Vagina (tissue), 2 donors: ENCODE results near the gene ETS1. TPM values are rescaled to one million over a fixed set of nuclear protein-coding genes. Genes with fewer than 3 reads are reported as not detected.

ENCODE experiments used
- DNase-seq, 2 donors: peaks; one replicate each; pipeline ENCODE4 v3.0.0-alpha.2; 2017; ENCODE audit errors: extremely low spot score in 2 of 2
- H3K27ac ChIP-seq: fragments of 200-600 bp; sonication (generic); one replicate; pipeline ENCODE4 v1.5.1; 2019
- H3K27me3 ChIP-seq: fragments of 200-600 bp; sonication (generic); one replicate; pipeline ENCODE4 v1.5.1; 2019
- H3K36me3 ChIP-seq, 2 donors: fragments of 200-600 bp; sonication (generic); one replicate each; pipeline ENCODE4 v1.5.1; 2017 to 2019
- H3K4me1 ChIP-seq: fragments of 200-600 bp; sonication (generic); one replicate; pipeline ENCODE4 v1.5.1; 2019
- H3K4me3 ChIP-seq, 2 donors: fragments of 200-600 bp; sonication (generic); 1 replicate in 1 of 2; 2 replicates in 1 of 2; pipeline ENCODE4 v1.5.1; 2016 to 2019
- H3K9me3 ChIP-seq: fragments of 200-600 bp; sonication (generic); one replicate; pipeline ENCODE4 v1.5.1; 2019
- POLR2A ChIP-seq, 2 donors: fragments of 450-650 bp; IDR thresholded peaks; one replicate each; pipeline ENCODE4 v1.6.1; 2017; ENCODE audit warnings: antibody characterized with exemption in 2 of 2, mild to moderate bottlenecking in 2 of 2, moderate library complexity in 2 of 2
- POLR2AphosphoS5 ChIP-seq, 2 donors: sonication (generic); formaldehyde crosslinking; IDR thresholded peaks; one replicate each; pipeline ENCODE4 v1.9.0; 2017; ENCODE audit warnings: antibody characterized with exemption in 2 of 2, mild to moderate bottlenecking in 2 of 2, low read depth in 1 of 2; ENCODE audit not compliant: insufficient read depth in 1 of 2
- intact Hi-C: fragments of 100-400 bp; cut with DNase I; formaldehyde crosslinking; loops from one replicate; pipeline ENCODE4 v1.15.1; 2023
- total RNA-seq: library from RNA; depleted of rRNA; stranded (reverse); fragments of >200 nt; gene quantifications from one replicate; pipeline ENCODE4 v1.2.3, GENCODE V29; 2016
- TF ChIP-seq, protein P1 (sequence below), 3 experiments: fragments of 450-650 bp in 2 of 3; fragments of 200-600 bp in 1 of 3; sonication (generic) in 1 of 3; IDR thresholded peaks; one replicate each; pipeline ENCODE4 v1.5.1; 2017 to 2019; ENCODE audit warnings: antibody characterized with exemption in 3 of 3, mild to moderate bottlenecking in 2 of 3, moderate library complexity in 2 of 3

ETS1 gene
- total RNA-seq, 1 donor from 2014 or later: 51.6 TPM

DNA sequence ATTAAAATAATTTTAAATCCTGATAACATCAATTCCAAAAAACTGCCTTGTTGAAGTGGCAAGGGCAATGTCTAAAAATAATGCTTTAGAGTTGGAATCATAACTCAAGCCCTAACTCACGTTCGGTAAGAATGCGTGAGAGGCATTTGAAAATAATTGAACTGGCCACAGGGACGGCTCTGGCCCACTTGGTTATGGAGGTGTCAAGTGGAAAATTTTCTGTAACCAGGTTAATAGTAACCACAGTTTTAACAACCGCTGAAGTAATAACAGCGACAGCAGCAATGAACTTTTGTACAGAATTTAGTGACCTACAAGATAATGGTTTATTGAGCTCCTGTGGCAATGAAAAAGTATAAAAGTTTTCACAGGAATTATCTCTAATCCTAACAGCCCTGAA, 79.4 kb downstream of the ETS1 start:
- Histone ChIP-seq H3K4me1 (peaks cover 100% of the 10 kb centered on the region), H3K4me3 (peak overlapping the region; percentile 24 to 36), H3K27ac (peak overlapping the region; percentile 79), H3K9me3 (no peaks in the 10 kb centered on the region), H3K27me3 (no peaks in the 10 kb centered on the region), H3K36me3 (no peaks in the 10 kb centered on the region)
- no peak for TF ChIP-seq POLR2A (IDR thresholded peaks at IDR 0.05)
- TF ChIP-seq, protein P1, sequence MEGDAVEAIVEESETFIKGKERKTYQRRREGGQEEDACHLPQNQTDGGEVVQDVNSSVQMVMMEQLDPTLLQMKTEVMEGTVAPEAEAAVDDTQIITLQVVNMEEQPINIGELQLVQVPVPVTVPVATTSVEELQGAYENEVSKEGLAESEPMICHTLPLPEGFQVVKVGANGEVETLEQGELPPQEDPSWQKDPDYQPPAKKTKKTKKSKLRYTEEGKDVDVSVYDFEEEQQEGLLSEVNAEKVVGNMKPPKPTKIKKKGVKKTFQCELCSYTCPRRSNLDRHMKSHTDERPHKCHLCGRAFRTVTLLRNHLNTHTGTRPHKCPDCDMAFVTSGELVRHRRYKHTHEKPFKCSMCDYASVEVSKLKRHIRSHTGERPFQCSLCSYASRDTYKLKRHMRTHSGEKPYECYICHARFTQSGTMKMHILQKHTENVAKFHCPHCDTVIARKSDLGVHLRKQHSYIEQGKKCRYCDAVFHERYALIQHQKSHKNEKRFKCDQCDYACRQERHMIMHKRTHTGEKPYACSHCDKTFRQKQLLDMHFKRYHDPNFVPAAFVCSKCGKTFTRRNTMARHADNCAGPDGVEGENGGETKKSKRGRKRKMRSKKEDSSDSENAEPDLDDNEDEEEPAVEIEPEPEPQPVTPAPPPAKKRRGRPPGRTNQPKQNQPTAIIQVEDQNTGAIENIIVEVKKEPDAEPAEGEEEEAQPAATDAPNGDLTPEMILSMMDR (IDR thresholded peaks at IDR 0.05): no peak
- no peak for TF ChIP-seq POLR2AphosphoS5 (IDR thresholded peaks at IDR 0.05; ENCODE audit: insufficient read depth in 1 of 2, low read depth in 1 of 2)
- DNase-seq: no peak
- intact Hi-C loops: no loop called here

DNA sequence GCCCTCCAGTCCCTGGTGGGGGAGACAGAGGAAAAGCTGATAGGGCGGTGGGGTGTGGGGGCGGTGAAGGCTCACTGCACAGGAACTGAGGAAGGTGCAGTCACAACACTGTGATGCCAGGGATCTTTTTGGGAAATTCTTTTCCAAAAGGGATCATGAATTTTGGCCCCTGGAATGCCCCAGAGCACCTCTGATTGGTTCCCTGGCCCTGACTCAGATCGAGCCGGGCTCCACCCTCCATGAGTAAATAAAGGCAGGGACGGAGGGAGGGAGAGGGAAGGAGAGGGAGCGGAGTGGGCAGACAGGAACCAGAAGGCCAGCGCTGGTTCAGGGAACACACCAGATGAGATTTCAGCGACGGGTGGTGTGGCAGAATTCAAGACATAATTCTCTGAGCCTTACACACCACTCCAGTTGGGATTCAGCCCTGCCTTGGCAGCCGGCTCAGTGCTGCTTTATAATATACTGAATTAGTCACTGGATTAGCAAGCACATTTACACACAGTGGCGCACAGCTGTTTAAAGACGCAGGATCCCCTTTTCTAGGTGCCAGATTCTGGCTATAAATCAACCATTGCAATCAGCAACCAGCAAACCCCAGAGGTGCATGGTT, 80.3 kb downstream of the ETS1 start:
- peaks cover 100% of the 10 kb centered on the region for H3K4me1 ChIP-seq
- intact Hi-C loops: no loop called here
- H3K27me3 ChIP-seq: no peaks in the 10 kb centered on the region
- TF ChIP-seq POLR2A (IDR thresholded peaks at IDR 0.05) (peak in 1 of 2 donors; percentile 51), POLR2AphosphoS5 (IDR thresholded peaks at IDR 0.05; ENCODE audit: insufficient read depth in 1 of 2, low read depth in 1 of 2) (peak; percentile 80 to 84)
- TF ChIP-seq, protein P1 (IDR thresholded peaks at IDR 0.05): no peak
- DNase-seq: peak in 1 of 2 donors; percentile 94
- H3K4me3 ChIP-seq: peak overlapping the region; percentile 24 to 36
- H3K36me3 ChIP-seq: no peaks in the 10 kb centered on the region
- no peaks in the 10 kb centered on the region for H3K9me3 ChIP-seq
- H3K27ac ChIP-seq: peak overlapping the region; percentile 79

DNA sequence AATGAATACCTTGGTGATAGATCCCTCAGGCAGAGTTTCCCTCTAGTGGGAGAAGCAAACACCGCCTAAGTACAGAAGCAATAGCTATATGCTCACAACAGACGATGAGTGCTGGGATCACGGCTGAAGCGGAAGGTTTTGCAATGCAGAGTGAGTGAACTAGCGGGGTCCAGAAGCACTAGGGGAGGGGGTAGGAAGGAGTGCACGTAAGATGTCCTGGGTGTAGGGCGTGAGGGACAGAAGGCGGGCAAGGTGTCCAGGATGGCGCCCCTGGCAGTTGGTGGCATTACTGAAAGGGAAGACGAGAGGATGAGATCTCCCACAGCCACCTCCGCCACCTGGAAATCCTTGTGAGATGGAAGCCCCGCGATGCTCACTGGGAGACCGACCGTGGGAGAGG, 81.0 kb downstream of the ETS1 start:
- peaks cover 100% of the 10 kb centered on the region for H3K4me1 ChIP-seq
- DNase-seq: no peak
- intact Hi-C loops: no loop called here

DNA sequence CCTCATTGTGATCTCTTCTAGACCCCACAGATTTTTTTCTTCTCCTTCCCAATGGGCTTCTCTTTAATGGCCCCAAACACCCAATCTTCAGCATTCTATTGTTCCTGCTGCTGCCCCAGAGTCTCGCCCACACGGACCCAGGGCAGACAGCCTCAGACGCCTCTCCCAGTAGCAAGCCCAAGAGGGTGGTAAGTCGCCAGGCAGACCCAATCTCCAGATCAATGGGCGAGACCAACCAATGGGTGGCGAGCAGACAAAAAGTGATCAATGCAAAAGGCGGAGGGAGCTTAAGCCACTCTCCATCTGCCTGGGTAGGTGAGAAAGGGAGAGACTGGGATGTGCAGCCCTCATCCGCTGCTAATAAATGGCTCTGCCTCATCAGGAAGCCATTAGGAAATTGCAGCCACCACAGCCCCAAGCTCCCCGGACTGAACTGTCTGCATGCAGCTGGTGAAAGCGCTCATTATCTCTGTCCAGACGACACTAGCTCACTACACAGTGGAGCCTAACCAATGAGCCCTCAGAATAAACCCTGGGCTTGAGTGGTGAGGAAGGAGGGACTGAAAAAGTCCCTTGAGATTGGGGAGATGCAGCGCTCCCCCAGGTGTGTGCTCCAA, 81.8 kb downstream of the ETS1 start:
- DNase-seq: no peak
- Histone ChIP-seq H3K4me1 (peaks cover 100% of the 10 kb centered on the region), H3K9me3 (no peaks in the 10 kb centered on the region), H3K27me3 (no peaks in the 10 kb centered on the region), H3K4me3 (no peak overlapping the region), H3K36me3 (no peaks in the 10 kb centered on the region), H3K27ac (peak overlapping the region; percentile 79)
- TF ChIP-seq, protein P1 (IDR thresholded peaks at IDR 0.05): no peak
- TF ChIP-seq POLR2AphosphoS5 (IDR thresholded peaks at IDR 0.05; ENCODE audit: insufficient read depth in 1 of 2, low read depth in 1 of 2) (no peak), POLR2A (IDR thresholded peaks at IDR 0.05) (no peak)
- intact Hi-C loops: no loop called here

More for the DNA sequence above, 81.0 kb downstream of the ETS1 start:
- Histone ChIP-seq H3K27me3 (no peaks in the 10 kb centered on the region), H3K36me3 (no peaks in the 10 kb centered on the region), H3K27ac (peak overlapping the region; percentile 79), H3K4me3 (no peak overlapping the region), H3K9me3 (no peaks in the 10 kb centered on the region)
- TF ChIP-seq POLR2AphosphoS5 (IDR thresholded peaks at IDR 0.05; ENCODE audit: insufficient read depth in 1 of 2, low read depth in 1 of 2) (no peak), POLR2A (IDR thresholded peaks at IDR 0.05) (no peak)
- TF ChIP-seq, protein P1 (IDR thresholded peaks at IDR 0.05): no peak

DNA sequence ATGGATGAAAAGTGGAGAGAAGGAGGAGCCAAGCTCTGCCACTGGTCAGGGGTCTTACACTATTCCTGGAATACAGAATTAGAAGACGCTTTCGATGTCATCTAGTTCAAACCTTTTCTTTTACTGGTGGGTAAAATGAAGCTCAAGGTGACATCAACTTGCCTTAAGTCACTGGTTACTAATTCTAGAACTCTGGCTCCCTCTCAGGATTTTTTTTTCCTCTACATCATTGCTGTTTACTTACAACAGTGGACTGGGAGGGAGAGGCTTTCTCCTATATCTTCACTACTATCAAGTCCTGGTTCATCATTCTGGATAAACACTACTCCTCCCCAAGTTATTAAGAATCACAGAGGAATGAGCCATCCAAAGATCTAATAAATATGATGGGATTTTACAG, 82.9 kb downstream of the ETS1 start:
- intact Hi-C loops: no loop called here
- Histone ChIP-seq H3K27ac (peak overlapping the region; percentile 79), H3K4me1 (peaks cover 100% of the 10 kb centered on the region)

More for the DNA sequence above, 82.9 kb downstream of the ETS1 start:
- H3K36me3 ChIP-seq: no peaks in the 10 kb centered on the region
- H3K4me3 ChIP-seq: no peak overlapping the region
- TF ChIP-seq, protein P1 (IDR thresholded peaks at IDR 0.05): no peak
- no peak for TF ChIP-seq POLR2A (IDR thresholded peaks at IDR 0.05)
- TF ChIP-seq POLR2AphosphoS5 (IDR thresholded peaks at IDR 0.05; ENCODE audit: insufficient read depth in 1 of 2, low read depth in 1 of 2): no peak
- H3K27me3 ChIP-seq: no peaks in the 10 kb centered on the region
- no peaks in the 10 kb centered on the region for H3K9me3 ChIP-seq
- DNase-seq: no peak
